HepG2 (cell line): Measurements from ENCODE around the gene HES1. TPM values are rescaled to one million over a fixed set of nuclear protein-coding genes. Genes with fewer than 3 reads are reported as not detected.

ENCODE experiments used
- CBFB ChIP-seq: sonication (generic); formaldehyde crosslinking; IDR thresholded peaks from 2 replicates; pipeline ENCODE4 v1.4.0; 2020; ENCODE audit warnings: missing genetic modification reagents
- CHD4 ChIP-seq: fragments of 200-600 bp; sonication (generic); IDR thresholded peaks from 2 replicates; pipeline ENCODE4 v1.7.0; 2017; ENCODE audit warnings: mild to moderate bottlenecking, low read length, borderline replicate concordance
- GABPA ChIP-seq, 2 experiments: IDR thresholded peaks; 2 replicates each; pipeline ENCODE4 v1.6.1; 2011 to 2016; ENCODE audit warnings: low read depth in 2 of 2, low read length in 1 of 2, missing biosample characterization in 1 of 2, missing genetic modification characterization in 1 of 2
- HDAC2 ChIP-seq: sonication (generic); formaldehyde crosslinking; IDR thresholded peaks from 2 replicates; pipeline ENCODE4 v1.4.0; 2020; ENCODE audit warnings: missing genetic modification reagents
- LCORL ChIP-seq, 2 experiments: fragments of 450-650 bp in 1 of 2; sonication (generic) in 1 of 2; formaldehyde crosslinking in 1 of 2; IDR thresholded peaks; 2 replicates each; pipeline versions ENCODE4 v1.5.0 to v1.6.1; 2017 to 2020; ENCODE audit warnings: antibody characterized with exemption in 1 of 2, missing genetic modification reagents in 1 of 2
- NCOR1 ChIP-seq: fragments of 200-600 bp; sonication (generic); IDR thresholded peaks from 2 replicates; pipeline ENCODE4 v1.7.0; 2017; ENCODE audit warnings: antibody characterized with exemption, low read length, borderline replicate concordance
- NR2F6 ChIP-seq, 2 experiments: IDR thresholded peaks; 2 replicates each; pipeline ENCODE4 v1.6.1; 2016; ENCODE audit warnings: antibody characterized with exemption in 1 of 2, mild to moderate bottlenecking in 1 of 2
- RELA ChIP-seq: sonication (generic); formaldehyde crosslinking; IDR thresholded peaks from 2 replicates; pipeline ENCODE4 v1.4.0; 2020; ENCODE audit warnings: missing genetic modification reagents
- SOX5 ChIP-seq: IDR thresholded peaks from 2 replicates; pipeline ENCODE4 v1.6.1; 2016; ENCODE audit warnings: borderline replicate concordance
- SYNCRIP ChIP-seq: fragments of 200-400 bp; formaldehyde crosslinking; IDR thresholded peaks from 2 replicates; pipeline ENCODE4 v1.6.1; 2018; ENCODE audit warnings: mild to moderate bottlenecking, low read depth, low read length; ENCODE audit not compliant: insufficient read depth
- THAP11 ChIP-seq: IDR thresholded peaks from 2 replicates; pipeline ENCODE4 v1.6.1; 2016; ENCODE audit warnings: missing biosample characterization, missing genetic modification reagents
- TSC22D2 ChIP-seq: sonication (generic); formaldehyde crosslinking; IDR thresholded peaks from 2 replicates; pipeline ENCODE4 v1.5.1; 2020; ENCODE audit warnings: missing genetic modification reagents, mild to moderate bottlenecking, borderline replicate concordance
- ZBTB34 ChIP-seq: sonication (generic); formaldehyde crosslinking; IDR thresholded peaks from 2 replicates; pipeline ENCODE4 v1.8.0; 2022; ENCODE audit warnings: mild to moderate bottlenecking, missing genetic modification reagents
- ZNF841 ChIP-seq: sonication (generic); formaldehyde crosslinking; IDR thresholded peaks from 2 replicates; pipeline ENCODE4 v1.8.1; 2023; ENCODE audit warnings: missing genetic modification reagents, borderline replicate concordance
- ZNF878 ChIP-seq: sonication (generic); formaldehyde crosslinking; IDR thresholded peaks from 2 replicates; pipeline ENCODE4 v1.8.1; 2023; ENCODE audit warnings: mild to moderate bottlenecking, missing genetic modification reagents, moderate library complexity
- polyA plus RNA-seq, 8 experiments: library from polyadenylated mRNA; depleted of rRNA in 3 of 8; stranded (reverse) in 7 of 8; unstranded in 1 of 8; fragments of >200 nt; fragmentation: Illumina TruSeq in 4 of 8; extraction: Trizol in 4 of 8; gene quantifications; 2 replicates each; pipeline versions ENCODE4 v1.2.1 to v1.2.3, GENCODE V29; 2011 to 2016; ENCODE audit warnings: low read depth in 4 of 8, missing spikeins in 1 of 8, mixed read lengths in 1 of 8; ENCODE audit not compliant: insufficient read depth in 1 of 8
- total RNA-seq, 5 experiments: library from RNA; depleted of rRNA; stranded (reverse); fragments of >200 nt; fragmentation: Illumina TruSeq; extraction: Trizol; gene quantifications; 2 replicates each; pipeline ENCODE4 v1.2.3, GENCODE V29; 2016; ENCODE audit warnings: low read depth in 1 of 5
- TF ChIP-seq, protein P1 (sequence below): sonication (generic); formaldehyde crosslinking; conservative IDR thresholded peaks from 2 replicates; pipeline ENCODE4 v1.4.0; 2020; ENCODE audit warnings: mild to moderate bottlenecking, missing genetic modification reagents, moderate library complexity
- TF ChIP-seq, protein P2 (sequence below): sonication (generic); formaldehyde crosslinking; IDR thresholded peaks from 2 replicates; pipeline ENCODE4 v1.4.0; 2020; ENCODE audit warnings: mild to moderate bottlenecking, missing genetic modification reagents
- TF ChIP-seq, protein P3 (sequence below): sonication (generic); formaldehyde crosslinking; IDR thresholded peaks from 2 replicates; pipeline ENCODE4 v1.9.0; 2022; ENCODE audit warnings: missing genetic modification reagents, mild to moderate bottlenecking, borderline replicate concordance

HES1 gene
- total and polyA plus RNA-seq, 2 of the 13 experiments (the other 11 are each of a cell fraction or from before 2014, with no cell fraction given), result 15.4 to 19.8 TPM

GRCh38 chr3:194130807-194131589 is 5.0 kb upstream of the HES1 start (continued):
- TF ChIP-seq, protein P1, sequence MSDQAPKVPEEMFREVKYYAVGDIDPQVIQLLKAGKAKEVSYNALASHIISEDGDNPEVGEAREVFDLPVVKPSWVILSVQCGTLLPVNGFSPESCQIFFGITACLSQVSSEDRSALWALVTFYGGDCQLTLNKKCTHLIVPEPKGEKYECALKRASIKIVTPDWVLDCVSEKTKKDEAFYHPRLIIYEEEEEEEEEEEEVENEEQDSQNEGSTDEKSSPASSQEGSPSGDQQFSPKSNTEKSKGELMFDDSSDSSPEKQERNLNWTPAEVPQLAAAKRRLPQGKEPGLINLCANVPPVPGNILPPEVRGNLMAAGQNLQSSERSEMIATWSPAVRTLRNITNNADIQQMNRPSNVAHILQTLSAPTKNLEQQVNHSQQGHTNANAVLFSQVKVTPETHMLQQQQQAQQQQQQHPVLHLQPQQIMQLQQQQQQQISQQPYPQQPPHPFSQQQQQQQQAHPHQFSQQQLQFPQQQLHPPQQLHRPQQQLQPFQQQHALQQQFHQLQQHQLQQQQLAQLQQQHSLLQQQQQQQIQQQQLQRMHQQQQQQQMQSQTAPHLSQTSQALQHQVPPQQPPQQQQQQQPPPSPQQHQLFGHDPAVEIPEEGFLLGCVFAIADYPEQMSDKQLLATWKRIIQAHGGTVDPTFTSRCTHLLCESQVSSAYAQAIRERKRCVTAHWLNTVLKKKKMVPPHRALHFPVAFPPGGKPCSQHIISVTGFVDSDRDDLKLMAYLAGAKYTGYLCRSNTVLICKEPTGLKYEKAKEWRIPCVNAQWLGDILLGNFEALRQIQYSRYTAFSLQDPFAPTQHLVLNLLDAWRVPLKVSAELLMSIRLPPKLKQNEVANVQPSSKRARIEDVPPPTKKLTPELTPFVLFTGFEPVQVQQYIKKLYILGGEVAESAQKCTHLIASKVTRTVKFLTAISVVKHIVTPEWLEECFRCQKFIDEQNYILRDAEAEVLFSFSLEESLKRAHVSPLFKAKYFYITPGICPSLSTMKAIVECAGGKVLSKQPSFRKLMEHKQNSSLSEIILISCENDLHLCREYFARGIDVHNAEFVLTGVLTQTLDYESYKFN (CRISPR knock-in tag), result peak; percentile 92
- no peak for TF ChIP-seq LCORL (IDR thresholded peaks at IDR 0.05)
- TF ChIP-seq LCORL (CRISPR knock-in tag; IDR thresholded peaks at IDR 0.05), result peak; percentile 80
- no peak for TF ChIP-seq ZNF841 (CRISPR knock-in tag)
- TF ChIP-seq NR2F6 (IDR thresholded peaks at IDR 0.05), result peak; percentile 61; the same call in 1 of the 2 replicates
- peak; percentile 61 for TF ChIP-seq NR2F6 (CRISPR knock-in tag; IDR thresholded peaks at IDR 0.05)
- TF ChIP-seq, protein P2, sequence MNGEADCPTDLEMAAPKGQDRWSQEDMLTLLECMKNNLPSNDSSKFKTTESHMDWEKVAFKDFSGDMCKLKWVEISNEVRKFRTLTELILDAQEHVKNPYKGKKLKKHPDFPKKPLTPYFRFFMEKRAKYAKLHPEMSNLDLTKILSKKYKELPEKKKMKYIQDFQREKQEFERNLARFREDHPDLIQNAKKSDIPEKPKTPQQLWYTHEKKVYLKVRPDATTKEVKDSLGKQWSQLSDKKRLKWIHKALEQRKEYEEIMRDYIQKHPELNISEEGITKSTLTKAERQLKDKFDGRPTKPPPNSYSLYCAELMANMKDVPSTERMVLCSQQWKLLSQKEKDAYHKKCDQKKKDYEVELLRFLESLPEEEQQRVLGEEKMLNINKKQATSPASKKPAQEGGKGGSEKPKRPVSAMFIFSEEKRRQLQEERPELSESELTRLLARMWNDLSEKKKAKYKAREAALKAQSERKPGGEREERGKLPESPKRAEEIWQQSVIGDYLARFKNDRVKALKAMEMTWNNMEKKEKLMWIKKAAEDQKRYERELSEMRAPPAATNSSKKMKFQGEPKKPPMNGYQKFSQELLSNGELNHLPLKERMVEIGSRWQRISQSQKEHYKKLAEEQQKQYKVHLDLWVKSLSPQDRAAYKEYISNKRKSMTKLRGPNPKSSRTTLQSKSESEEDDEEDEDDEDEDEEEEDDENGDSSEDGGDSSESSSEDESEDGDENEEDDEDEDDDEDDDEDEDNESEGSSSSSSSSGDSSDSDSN (CRISPR knock-in tag), result peak; percentile 60
- TF ChIP-seq, protein P3, sequence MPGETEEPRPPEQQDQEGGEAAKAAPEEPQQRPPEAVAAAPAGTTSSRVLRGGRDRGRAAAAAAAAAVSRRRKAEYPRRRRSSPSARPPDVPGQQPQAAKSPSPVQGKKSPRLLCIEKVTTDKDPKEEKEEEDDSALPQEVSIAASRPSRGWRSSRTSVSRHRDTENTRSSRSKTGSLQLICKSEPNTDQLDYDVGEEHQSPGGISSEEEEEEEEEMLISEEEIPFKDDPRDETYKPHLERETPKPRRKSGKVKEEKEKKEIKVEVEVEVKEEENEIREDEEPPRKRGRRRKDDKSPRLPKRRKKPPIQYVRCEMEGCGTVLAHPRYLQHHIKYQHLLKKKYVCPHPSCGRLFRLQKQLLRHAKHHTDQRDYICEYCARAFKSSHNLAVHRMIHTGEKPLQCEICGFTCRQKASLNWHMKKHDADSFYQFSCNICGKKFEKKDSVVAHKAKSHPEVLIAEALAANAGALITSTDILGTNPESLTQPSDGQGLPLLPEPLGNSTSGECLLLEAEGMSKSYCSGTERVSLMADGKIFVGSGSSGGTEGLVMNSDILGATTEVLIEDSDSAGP (CRISPR knock-in tag), result peak; percentile 75; the same call in 1 of the 2 replicates
- TF ChIP-seq CHD4, result no peak
- no peak for TF ChIP-seq ZNF878 (CRISPR knock-in tag)
- no peak for TF ChIP-seq SYNCRIP
- 0 out of 2 replicates have a peak, but pooled peaks have one; percentile 23 for TF ChIP-seq THAP11
- TF ChIP-seq HDAC2 (CRISPR knock-in tag), result peak; percentile 63
- TF ChIP-seq SOX5, result peak; percentile 77
- TF ChIP-seq CBFB (CRISPR knock-in tag), result peak; percentile 87
- TF ChIP-seq NCOR1, result peak; percentile 43; the same call in 1 of the 2 replicates
- TF ChIP-seq ZBTB34, result peak; percentile 84; the same call in 1 of the 2 replicates
- no peak for TF ChIP-seq TSC22D2 (CRISPR knock-in tag)
- TF ChIP-seq GABPA (IDR thresholded peaks at IDR 0.05; ENCODE audit: low read depth, low read length), result no peak
- peak; percentile 56; the same call in 1 of the 2 replicates for TF ChIP-seq GABPA (CRISPR knock-in tag; IDR thresholded peaks at IDR 0.05; ENCODE audit: low read depth)
- no peak for TF ChIP-seq RELA (CRISPR knock-in tag)
